Urothelium cell line (cell line): Measurements from ENCODE around the gene EFNA5.
"Not testable (repeated sequence)": the region's sequence is repeated elsewhere in the genome, so short reads cannot be mapped to it uniquely, and the experiment has no call there.

Experiments
- DNase-seq: peaks from one replicate; pipeline ENCODE4 v3.0.0; 2011; ENCODE audit warnings: low spot score, mixed read lengths
- FAIRE-seq: peaks from 2 replicates; lab custom pipeline; 2011; peaks lifted over from hg19 to GRCh38; lab: Jason Lieb, UNC

Gene EFNA5

GRCh38 chr5:107502676-107503060 lies 168.1 kb downstream of the EFNA5 start:
- FAIRE-seq (no peak), DNase-seq (no peak)

GRCh38 chr5:107501965-107502675 lies 168.6 kb downstream of the EFNA5 start:
- DNase-seq (no peak), FAIRE-seq (peak; percentile 74)

GRCh38 chr5:107500840-107501239 lies 169.9 kb downstream of the EFNA5 start:
- FAIRE-seq = no peak
- no peak for DNase-seq

GRCh38 chr5:107500347-107500746 lies 170.4 kb downstream of the EFNA5 start:
- no peak for DNase-seq
- no peak for FAIRE-seq

- DNase-seq = no peak
Measured at GRCh38 chr5:107499776-107500175, 171.0 kb downstream of the EFNA5 start.

GRCh38 chr5:107499237-107499636 lies 171.5 kb downstream of the EFNA5 start:
- DNase-seq (no peak), FAIRE-seq (no peak)

More at GRCh38 chr5:107499776-107500175, 171.0 kb downstream of the EFNA5 start:
- no peak for FAIRE-seq

GRCh38 chr5:107496466-107496865 lies 174.3 kb downstream of the EFNA5 start:
- FAIRE-seq = no peak
- no peak for DNase-seq

- FAIRE-seq, DNase-seq: not testable (repeated sequence)
Measured at GRCh38 chr5:107494129-107494528, 176.6 kb downstream of the EFNA5 start.

GRCh38 chr5:107487056-107487542 lies 183.6 kb downstream of the EFNA5 start:
- no peak for DNase-seq
- FAIRE-seq = no peak

GRCh38 chr5:107486489-107486888 lies 184.2 kb downstream of the EFNA5 start:
- DNase-seq (peak; percentile 54), FAIRE-seq (no peak)

- no peak for FAIRE-seq
- DNase-seq = no peak
Measured at GRCh38 chr5:107485184-107485583, 185.6 kb downstream of the EFNA5 start.

- no peak for DNase-seq
- no peak for FAIRE-seq
Measured at GRCh38 chr5:107484281-107484680, 186.5 kb downstream of the EFNA5 start.

GRCh38 chr5:107483231-107484024 lies 187.3 kb downstream of the EFNA5 start:
- DNase-seq = no peak
- FAIRE-seq = no peak

GRCh38 chr5:107478068-107478641 lies 192.6 kb downstream of the EFNA5 start:
- FAIRE-seq (no peak), DNase-seq (no peak)

GRCh38 chr5:107477492-107477891 lies 193.2 kb downstream of the EFNA5 start:
- DNase-seq (no peak), FAIRE-seq (no peak)

GRCh38 chr5:107476783-107477182 lies 194.0 kb downstream of the EFNA5 start:
- DNase-seq = no peak
- FAIRE-seq = no peak

GRCh38 chr5:107474716-107475489 lies 195.8 kb downstream of the EFNA5 start:
- DNase-seq = no peak
- no peak for FAIRE-seq

- no peak for FAIRE-seq
- no peak for DNase-seq
Measured at GRCh38 chr5:107474361-107474715, 196.4 kb downstream of the EFNA5 start.

- no peak for FAIRE-seq
- DNase-seq = no peak
Measured at GRCh38 chr5:107472620-107473064, 198.1 kb downstream of the EFNA5 start.

- DNase-seq = no peak
- no peak for FAIRE-seq
Measured at GRCh38 chr5:107470295-107470582, 200.5 kb downstream of the EFNA5 start.
